ENCODE data around the gene EP400. TPM values are rescaled to one million over a fixed set of nuclear protein-coding genes. Genes with fewer than 3 reads are reported as not detected.

The EP400 gene
- total and polyA plus RNA-seq, 2 of the 4 experiments (the other 2 are of a cell fraction) = 4.3 to 11.4 TPM

GRCh38 chr12:132056951-132057350 is 107.2 kb downstream of the EP400 start:
- Histone ChIP-seq H3K23ac (ENCODE audit: low read depth, low read length) (no peak overlapping the region), H4K20me1 (ENCODE audit: insufficient read depth, low read length) (no peaks in the 10 kb centered on the region; the same call in 1 of the 2 replicates), H3K36me3 (ENCODE audit: control insufficient read depth, insufficient read depth, low read length) (peaks cover 60% of the 10 kb centered on the region), H4K8ac (ENCODE audit: low read depth in 2 of 2, low read length in 2 of 2) (no peak overlapping the region), H3K9me3 (ENCODE audit: control insufficient read depth, insufficient read depth, low read length) (no peaks in the 10 kb centered on the region), H3K9me1 (ENCODE audit: insufficient read depth, low read length) (peaks cover 3% of the 10 kb centered on the region; the same call in 1 of the 2 replicates), H3K27me3 (ENCODE audit: control insufficient read depth, insufficient read depth, low read length) (no peaks in the 10 kb centered on the region), H3K18ac (ENCODE audit: low read depth, low read length) (no peak overlapping the region), H2AK5ac (ENCODE audit: low read depth, low read length) (no peak overlapping the region), H3K27ac (ENCODE audit: insufficient read depth, low read length) (no peak overlapping the region), H3K4ac (ENCODE audit: low read depth, low read length) (no peak overlapping the region), H2BK20ac (ENCODE audit: low read depth, low read length) (no peak overlapping the region), H3K4me1 (ENCODE audit: control insufficient read depth, insufficient read depth, low read length) (no peaks in the 10 kb centered on the region), H4K5ac (ENCODE audit: low read depth, low read length) (no peak overlapping the region), H2BK5ac (ENCODE audit: low read depth, low read length, poor library complexity, severe bottlenecking) (no peak overlapping the region), H4K91ac (ENCODE audit: insufficient read depth, low read depth, low read length) (no peak overlapping the region), H3K4me2 (ENCODE audit: low read depth, low read length) (no peak overlapping the region), H2BK15ac (ENCODE audit: low read depth, low read length) (no peak overlapping the region), H3K14ac (replicated peaks; ENCODE audit: low read depth, low read length) (no peak overlapping the region), H2AFZ (replicated peaks; ENCODE audit: low read length, poor library complexity) (no peak overlapping the region), H2AK9ac (replicated peaks; ENCODE audit: low read depth, low read length, poor library complexity) (no peak overlapping the region), H3K4me3 (ENCODE audit: insufficient read depth, low read depth, low read length) (no peak overlapping the region), H2BK120ac (ENCODE audit: low read depth, low read length) (no peak overlapping the region), H3K56ac (ENCODE audit: extremely low read depth, insufficient read depth, low read length) (no peak overlapping the region), H3K79me1 (ENCODE audit: low read depth in 1 of 2, low read length in 2 of 2) (peaks cover 3 to 9% of the 10 kb centered on the region in 2 experiments; a peak in 1 of 4 replicates), H3K9ac (ENCODE audit: low read depth, low read length) (no peak overlapping the region; the same call in 1 of the 2 replicates)
- POLR2A ChIA-PET (ENCODE audit: unreplicated experiment) = no interaction called here
- WGBS, 2 experiments (ENCODE audit: extremely low coverage in 2 of 2, insufficient read length in 1 of 2) = 80% methylated on average over 1 of the region's 5 CpGs; no CpG with 5 or more reads in 1 of the 2 experiments
- no TSS peak for BruUV-seq (replicated peaks)
- in situ Hi-C loops (cut with MboI; ENCODE audit: low sequenced_read_pairs) (no loop called here), intact Hi-C loops (cut with micrococcal nuclease) (no loop called here), dilution Hi-C loops (cut with HindIII; ENCODE audit: low sequenced_read_pairs, unreplicated experiment) (no loop called here)
- CTCF ChIA-PET = no interaction called here
- DNase-seq = no peak
- TF ChIP-seq CEBPB (IDR thresholded peaks at IDR 0.05; ENCODE audit: low read depth, low read length) (no peak), BHLHE40 (IDR thresholded peaks at IDR 0.05; ENCODE audit: low read depth, low read length) (no peak), ELK1 (IDR thresholded peaks at IDR 0.05; ENCODE audit: borderline replicate concordance, low read depth, low read length) (no peak), POLR2A (IDR thresholded peaks at IDR 0.05; ENCODE audit: low read depth, low read length) (no peak), MAFK (IDR thresholded peaks at IDR 0.05; ENCODE audit: low read depth, low read length) (no peak), RFX5 (IDR thresholded peaks at IDR 0.05; ENCODE audit: low read depth, low read length) (no peak), USF2 (IDR thresholded peaks at IDR 0.05; ENCODE audit: low read depth, low read length) (no peak), SMC3 (IDR thresholded peaks at IDR 0.05; ENCODE audit: low read depth, low read length) (no peak), MAZ (IDR thresholded peaks at IDR 0.05; ENCODE audit: borderline replicate concordance, low read depth, low read length) (no peak), CTCF (conservative IDR thresholded peaks at IDR 0.05; ENCODE audit: low read depth, low read length) (no peak), CHD1 (IDR thresholded peaks at IDR 0.05; ENCODE audit: low read depth, low read length) (no peak), RAD21 (IDR thresholded peaks at IDR 0.05; ENCODE audit: low read length) (no peak), MXI1 (IDR thresholded peaks at IDR 0.05; ENCODE audit: borderline replicate concordance, low read depth, low read length) (no peak), NFE2L2 (IDR thresholded peaks at IDR 0.05; ENCODE audit: low read depth, low read length) (no peak), FOS (IDR thresholded peaks at IDR 0.05; ENCODE audit: low read depth, low read length) (no peak), RCOR1 (IDR thresholded peaks at IDR 0.05; ENCODE audit: insufficient replicate concordance, low read length) (no peak)
- no peak for ATAC-seq (ENCODE audit: low read depth)
